ENCODE measurements around the gene PIGN. TPM values are rescaled to one million over a fixed set of nuclear protein-coding genes. Genes with fewer than 3 reads are reported as not detected.

PIGN gene
- total and polyA plus RNA-seq, 2 of the 8 experiments (the other 6 are each of a cell fraction or from before 2014, with no cell fraction given) = 20.9 to 26.3 TPM

- TF ChIP-seq CHD7 (IDR thresholded peaks at IDR 0.05; ENCODE audit: insufficient replicate concordance, low read length) (no peak), SIX5 (IDR thresholded peaks at IDR 0.05; ENCODE audit: low read depth, low read length) (no peak), ATF2 (IDR thresholded peaks at IDR 0.05; ENCODE audit: low read length) (no peak), CBX8 (IDR thresholded peaks at IDR 0.05; ENCODE audit: borderline replicate concordance, low read depth, low read length) (no peak), TEAD4 (IDR thresholded peaks at IDR 0.05; ENCODE audit: low read depth, low read length) (no peak), ATF3 (IDR thresholded peaks at IDR 0.05; ENCODE audit: insufficient read depth, low read depth, low read length) (no peak), EGR1 (IDR thresholded peaks at IDR 0.05; ENCODE audit: borderline replicate concordance, low read depth, low read length) (no peak), HDAC6 (IDR thresholded peaks at IDR 0.05; ENCODE audit: low read depth, low read length) (no peak)
Measured at GRCh38 chr18:61991836-61992235, 195.0 kb downstream of the PIGN start (continued).

Data from H1 (cell line).